ENCODE measurements around the gene TECR.

GRCh38 chr19:14611051-14611450 lies 81.7 kb downstream of the TECR start:
- TF ChIP-seq CTCF (IDR thresholded peaks at IDR 0.05; ENCODE audit: extremely low read depth in 1 of 2, insufficient read depth in 1 of 2, low read depth in 1 of 2, low read length in 2 of 2) (no peak), POLR2A (IDR thresholded peaks at IDR 0.05; ENCODE audit: low read depth, low read length) (no peak), MAX (IDR thresholded peaks at IDR 0.05; ENCODE audit: insufficient read depth, insufficient read length) (no peak), FOS (IDR thresholded peaks at IDR 0.05; ENCODE audit: borderline replicate concordance, insufficient read depth, low read length) (no peak), EZH2 (IDR thresholded peaks at IDR 0.05; ENCODE audit: borderline replicate concordance, low read depth, low read length, severe bottlenecking) (no peak), POLR2AphosphoS5 (IDR thresholded peaks at IDR 0.05; ENCODE audit: insufficient read depth, low read depth, low read length) (no peak)
